K562 (cell line): ENCODE measurements around the gene PIGC. TPM values are rescaled to one million over a fixed set of nuclear protein-coding genes. Genes with fewer than 3 reads are reported as not detected.

ENCODE experiments used
- ATF7 ChIP-seq: fragments of 450-650 bp; IDR thresholded peaks from 2 replicates; pipeline ENCODE4 v1.7.1; 2014; ENCODE audit warnings: mild to moderate bottlenecking, moderate library complexity
- CSDE1 ChIP-seq, 2 experiments: fragments of 450-650 bp; IDR thresholded peaks; 2 replicates each; pipeline ENCODE4 v1.6.1; 2016; ENCODE audit warnings: mild to moderate bottlenecking in 1 of 2
- HDAC1 ChIP-seq, 2 experiments: fragments of 450-650 bp; IDR thresholded peaks; 2 replicates each; pipeline ENCODE4 v1.6.1; 2016 to 2017; ENCODE audit warnings: inconsistent platforms in 1 of 2, mild to moderate bottlenecking in 1 of 2, moderate library complexity in 1 of 2
- KHSRP ChIP-seq: fragments of 450-650 bp; IDR thresholded peaks from 2 replicates; pipeline ENCODE4 v1.6.1; 2017
- MITF ChIP-seq: IDR thresholded peaks from 2 replicates; pipeline ENCODE4 v1.6.1; 2014; ENCODE audit warnings: antibody characterized with exemption
- NKRF ChIP-seq: fragments of 450-650 bp; IDR thresholded peaks from 2 replicates; pipeline ENCODE4 v1.6.1; 2016; ENCODE audit warnings: borderline replicate concordance
- NR2C1 ChIP-seq, 2 experiments: fragments of 450-650 bp; IDR thresholded peaks; 2 replicates each; pipeline ENCODE4 v1.6.1; 2017; ENCODE audit warnings: mild to moderate bottlenecking in 2 of 2, antibody characterized with exemption in 1 of 2, inconsistent platforms in 1 of 2, missing compliant biosample characterization in 1 of 2, missing genetic modification characterization in 1 of 2
- NR4A1 ChIP-seq, 2 experiments: fragments of 250-450 bp in 1 of 2; fragments of 450-650 bp in 1 of 2; sonication (Bioruptor Pico) in 1 of 2; IDR thresholded peaks; 2 replicates each; pipeline versions ENCODE4 v1.4.0 to v1.6.1; 2016 to 2020; ENCODE audit warnings: mild to moderate bottlenecking in 2 of 2, missing compliant biosample characterization in 1 of 2, missing genetic modification characterization in 1 of 2, moderate library complexity in 1 of 2
- POLR3G ChIP-seq: IDR thresholded peaks from 2 replicates; pipeline ENCODE4 v1.6.1; 2011; ENCODE audit not compliant: insufficient read length, insufficient replicate concordance; ENCODE audit errors: extremely low read depth
- PRMT5 ChIP-seq: sonication (generic); formaldehyde crosslinking; IDR thresholded peaks from 2 replicates; pipeline ENCODE4 v1.5.0; 2020; ENCODE audit warnings: missing genetic modification reagents
- PYGO2 ChIP-seq: fragments of 450-650 bp; IDR thresholded peaks from 2 replicates; pipeline ENCODE4 v1.6.1; 2016; ENCODE audit warnings: mild to moderate bottlenecking, missing genetic modification characterization, moderate library complexity, missing compliant biosample characterization
- RBM34 ChIP-seq: fragments of 200-400 bp; formaldehyde crosslinking; IDR thresholded peaks from 2 replicates; pipeline ENCODE4 v1.6.1; 2018; ENCODE audit warnings: low read length, borderline replicate concordance; ENCODE audit not compliant: insufficient read depth
- RCOR1 ChIP-seq, 2 experiments: IDR thresholded peaks; 2 replicates each; pipeline ENCODE4 v1.6.1; 2012; ENCODE audit warnings: low read depth in 2 of 2, low read length in 2 of 2, borderline replicate concordance in 1 of 2, improper control_type of control experiment in 1 of 2
- RUNX1 ChIP-seq: sonication (generic); IDR thresholded peaks from 2 replicates; pipeline ENCODE4 v1.6.1; 2016; ENCODE audit warnings: antibody characterized with exemption, low read depth
- SPI1 ChIP-seq: IDR thresholded peaks from 2 replicates; pipeline ENCODE4 v1.6.1; 2011; ENCODE audit warnings: low read depth, low read length, control low read depth, borderline replicate concordance
- YY1 ChIP-seq, 3 experiments: IDR thresholded peaks; 2 replicates each; pipeline ENCODE4 v1.6.1; 2011; ENCODE audit warnings: low read length in 2 of 3, mild to moderate bottlenecking in 2 of 3, moderate library complexity in 2 of 3, borderline replicate concordance in 1 of 3, control low read depth in 1 of 3, low read depth in 1 of 3; ENCODE audit not compliant: insufficient read depth in 3 of 3, insufficient replicate concordance in 2 of 3, control insufficient read depth in 1 of 3, insufficient read length in 1 of 3; ENCODE audit errors: extremely low read depth in 1 of 3
- ZNF311 ChIP-seq: fragments of 250-450 bp; sonication (Bioruptor Pico); IDR thresholded peaks from 2 replicates; pipeline ENCODE4 v1.4.0; 2020; ENCODE audit warnings: mild to moderate bottlenecking, moderate library complexity
- ZNF507 ChIP-seq: conservative IDR thresholded peaks from 2 replicates; pipeline ENCODE4 v1.6.1; 2017; ENCODE audit warnings: missing genetic modification characterization, missing compliant biosample characterization
- ZNF551 ChIP-seq: fragments of 250-450 bp; sonication (Bioruptor Pico); IDR thresholded peaks from 2 replicates; pipeline ENCODE4 v1.5.0; 2021; ENCODE audit warnings: mild to moderate bottlenecking, moderate library complexity
- ZNF740 ChIP-seq, 3 experiments: fragments of 200-800 bp in 1 of 3; sonication (Bioruptor generic) in 1 of 3; sonication (generic) in 1 of 3; formaldehyde crosslinking in 1 of 3; IDR thresholded peaks; 2 replicates each; pipeline versions ENCODE4 v1.6.1 to v1.8.0; 2016 to 2022; ENCODE audit warnings: mild to moderate bottlenecking in 2 of 3, missing compliant biosample characterization in 2 of 3, missing genetic modification characterization in 2 of 3, missing genetic modification reagents in 1 of 3
- polyA plus RNA-seq, 8 experiments: library from polyadenylated mRNA; depleted of rRNA in 4 of 8; stranded (reverse) in 5 of 8; unstranded in 3 of 8; fragments of >200 nt; fragmentation: Nextera tagmentation in 2 of 8; fragmentation: Illumina TruSeq in 1 of 8; extraction: Ambion mirVana in 2 of 8; extraction: Trizol in 1 of 8; gene quantifications; 2 replicates each; pipeline versions ENCODE4 v1.2.1 to v1.2.3, GENCODE V29; 2011 to 2014; ENCODE audit warnings: inconsistent platforms in 1 of 8, missing spikeins in 1 of 8
- total RNA-seq, 7 experiments: library from RNA; depleted of rRNA in 6 of 7; stranded (reverse); fragments of >200 nt in 6 of 7; fragmentation: Illumina TruSeq in 2 of 7; extraction: Trizol in 2 of 7; gene quantifications; 2 replicates each; pipeline versions ENCODE4 v1.2.1 to v1.2.3, GENCODE V29; 2011 to 2021; ENCODE audit warnings: low replicate concordance in 1 of 7

Gene PIGC
- total and polyA plus RNA-seq, 9 of the 15 experiments (the other 6 are each of a cell fraction or from before 2014, with no cell fraction given) = 30.5 to 97.9 (median 54.7) TPM

DNA sequence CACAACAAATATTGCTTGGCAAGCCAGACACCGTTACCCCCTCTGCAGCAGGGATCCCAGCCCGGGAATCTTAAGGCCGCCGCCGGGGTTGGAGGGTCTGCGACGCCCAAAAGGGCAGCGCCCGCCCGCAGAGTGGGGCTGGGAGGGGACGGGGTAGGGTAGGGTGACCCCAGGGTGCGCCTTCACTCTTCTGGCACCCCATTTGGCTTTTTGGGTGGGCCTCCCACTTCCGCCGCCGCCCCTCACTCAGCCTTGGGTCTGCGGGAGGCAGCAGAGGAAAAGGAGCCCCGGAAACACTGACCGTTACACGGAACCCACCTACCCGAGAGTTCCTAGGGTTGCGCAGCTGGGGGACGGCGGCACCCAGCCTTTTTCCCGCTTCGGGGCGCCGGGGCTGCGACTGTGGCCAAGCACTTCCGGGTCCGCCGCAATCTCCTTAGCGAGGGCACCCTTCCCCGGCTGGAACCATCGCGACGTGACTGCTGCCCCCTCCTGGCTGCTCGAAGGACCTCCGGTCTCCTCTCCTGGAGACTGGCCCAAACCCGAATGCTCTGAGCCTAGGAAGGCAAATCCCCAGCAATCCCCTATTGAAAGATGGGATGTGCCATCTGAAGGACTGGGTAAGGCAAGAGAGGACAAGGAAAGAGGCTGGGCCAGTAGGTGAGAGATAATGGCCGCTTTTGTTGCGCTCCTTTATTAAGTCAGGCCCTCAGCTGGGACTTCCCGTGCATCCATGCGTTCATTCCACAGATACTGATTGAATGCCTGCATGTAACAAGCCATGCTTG lies at the start of gene PIGC (continued):
- TF ChIP-seq ZNF507 (tag) (no peak), RCOR1 (IDR thresholded peaks at IDR 0.05; ENCODE audit: borderline replicate concordance in 1 of 2, low read depth in 2 of 2, low read length in 2 of 2) (peak in 1 of 2 experiments; percentile 73; a peak in 1 of 4 replicates), MITF (no peak; the same call in 1 of the 2 replicates), YY1 (IDR thresholded peaks at IDR 0.05; ENCODE audit: borderline replicate concordance in 1 of 3, control insufficient read depth in 1 of 3, extremely low read depth in 1 of 3, insufficient read depth in 3 of 3, insufficient read length in 1 of 3, insufficient replicate concordance in 2 of 3, low read depth in 1 of 3, low read length in 2 of 3) (peak in 2 of 3 experiments; percentile 58 to 77), CSDE1 (IDR thresholded peaks at IDR 0.05) (no peak), NR4A1 (CRISPR knock-in tag; IDR thresholded peaks at IDR 0.05) (no peak; the same call in 1 of the 2 replicates), NR4A1 (tag; IDR thresholded peaks at IDR 0.05) (peak; percentile 67), ZNF551 (CRISPR knock-in tag) (no peak), KHSRP (no peak), NKRF (peak; percentile 79; the same call in 1 of the 2 replicates), POLR3G (no peak), ATF7 (peak; percentile 80), PYGO2 (tag) (no peak), ZNF740 (CRISPR knock-in tag; IDR thresholded peaks at IDR 0.05) (no peak), ZNF740 (tag; IDR thresholded peaks at IDR 0.05) (no peak), ZNF311 (no peak), SPI1 (0 out of 2 replicates have a peak, but pooled peaks have one; percentile 18), NR2C1 (IDR thresholded peaks at IDR 0.05) (peak; percentile 98), NR2C1 (tag; IDR thresholded peaks at IDR 0.05) (peak; percentile 98), RUNX1 (no peak), HDAC1 (IDR thresholded peaks at IDR 0.05) (peak in 1 of 2 experiments; percentile 84; a peak in 2 of 4 replicates), RBM34 (no peak), PRMT5 (CRISPR knock-in tag) (no peak)
